Thyroid gland (tissue), 4 donors: ENCODE data around the gene ARHGAP18.

Experiments
- CTCF ChIP-seq, 6 experiments: fragments of 200-600 bp in 3 of 6; fragments of 450-650 bp in 3 of 6; sonication (generic) in 3 of 6; IDR thresholded peaks; one replicate each; pipeline ENCODE4 v1.5.1; 2016 to 2019; ENCODE audit warnings: antibody characterized with exemption in 6 of 6, mild to moderate bottlenecking in 2 of 6, inconsistent platforms in 1 of 6, moderate library complexity in 1 of 6
- POLR2A ChIP-seq, 2 donors: fragments of 450-650 bp; IDR thresholded peaks; one replicate each; pipeline ENCODE4 v1.6.1; 2017; ENCODE audit warnings: antibody characterized with exemption in 2 of 2, mild to moderate bottlenecking in 2 of 2, moderate library complexity in 1 of 2

GRCh38 chr6:129744201-129744879 lies 34.4 kb upstream of the ARHGAP18 start:
- TF ChIP-seq CTCF (IDR thresholded peaks at IDR 0.05) (no peak), POLR2A (IDR thresholded peaks at IDR 0.05) (no peak)
